GM10248 (cell line): Measurements from ENCODE around the gene NMRAL1.

Source experiments
- CTCF ChIA-PET: fragments of 300-600 bp; sonication (Branson Sonifier 250); formaldehyde crosslinking; extraction: SDS; loops from one replicate; lab custom pipeline; 2021; ENCODE audit warnings: antibody characterized with exemption; lab: Yijun Ruan, JAX
- POLR2A ChIA-PET: fragments of 350-650 bp; sonication (Branson Sonifier 250); formaldehyde crosslinking; extraction: SDS; loops from one replicate; lab custom pipeline; 2020; ENCODE audit warnings: antibody characterized with exemption; lab: Yijun Ruan, JAX
- DNase-seq: peaks from one replicate; pipeline ENCODE4 v3.0.0; 2012; ENCODE audit errors: extremely low spot score
- CTCF ChIP-seq: IDR thresholded peaks from 2 replicates; pipeline ENCODE4 v1.5.1; 2012; ENCODE audit warnings: mild to moderate bottlenecking, low read depth; ENCODE audit errors: extremely low read depth, missing control alignments, control extremely low read depth

The NMRAL1 gene

GRCh38 chr16:4488499-4488967, 14.1 kb upstream of the NMRAL1 start:
- ChIA-PET POLR2A (no interaction called here), CTCF (interaction anchor here (0.9 to 2.0 kb wide), 3 partner anchors 10 to 17 kb away, joined by 3 to 6 read pairs (median 3); partner anchors contain the start of gene HMOX2)
- TF ChIP-seq CTCF = no peak

DNA sequence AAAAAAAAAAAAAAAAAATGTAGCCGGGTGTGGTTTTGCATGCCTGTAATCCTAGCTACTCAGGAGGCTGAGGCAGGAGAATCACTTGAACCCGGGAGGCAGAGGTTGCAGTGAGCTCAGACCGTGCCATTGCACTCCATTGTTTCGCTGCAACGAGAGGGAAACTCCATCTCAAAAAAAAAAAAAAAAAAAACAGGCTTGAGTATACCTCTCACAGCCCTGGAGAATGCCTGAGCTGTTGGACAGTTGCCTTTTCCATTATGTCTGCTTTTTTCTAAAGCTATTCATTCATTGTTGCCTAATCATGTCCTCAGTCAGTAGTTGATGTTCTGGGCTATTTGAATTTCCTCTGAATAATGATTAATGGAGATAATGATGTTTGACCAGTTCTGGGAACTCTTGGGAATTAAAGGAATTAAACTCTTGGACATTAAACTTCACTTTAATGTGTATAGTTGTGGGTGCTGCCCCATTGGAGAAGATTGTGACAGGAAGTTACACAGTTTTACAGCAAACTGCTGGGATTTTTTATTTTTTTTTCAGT, 13.6 kb upstream of the NMRAL1 start:
- ChIA-PET CTCF (interaction anchor here (2.0 to 2.7 kb wide), 2 partner anchors 12 to 19 kb away, joined by 6 to 19 read pairs; partner anchors contain the start of gene HMOX2), POLR2A (interaction anchor here (0.6 to 0.7 kb wide), 2 partner anchors 13 to 898 kb away, joined by 4 to 6 read pairs; partner anchors contain the start of gene NMRAL1)
- no peak for TF ChIP-seq CTCF
- DNase-seq = no peak

More at GRCh38 chr16:4488499-4488967, 14.1 kb upstream of the NMRAL1 start:
- DNase-seq = no peak

DNA sequence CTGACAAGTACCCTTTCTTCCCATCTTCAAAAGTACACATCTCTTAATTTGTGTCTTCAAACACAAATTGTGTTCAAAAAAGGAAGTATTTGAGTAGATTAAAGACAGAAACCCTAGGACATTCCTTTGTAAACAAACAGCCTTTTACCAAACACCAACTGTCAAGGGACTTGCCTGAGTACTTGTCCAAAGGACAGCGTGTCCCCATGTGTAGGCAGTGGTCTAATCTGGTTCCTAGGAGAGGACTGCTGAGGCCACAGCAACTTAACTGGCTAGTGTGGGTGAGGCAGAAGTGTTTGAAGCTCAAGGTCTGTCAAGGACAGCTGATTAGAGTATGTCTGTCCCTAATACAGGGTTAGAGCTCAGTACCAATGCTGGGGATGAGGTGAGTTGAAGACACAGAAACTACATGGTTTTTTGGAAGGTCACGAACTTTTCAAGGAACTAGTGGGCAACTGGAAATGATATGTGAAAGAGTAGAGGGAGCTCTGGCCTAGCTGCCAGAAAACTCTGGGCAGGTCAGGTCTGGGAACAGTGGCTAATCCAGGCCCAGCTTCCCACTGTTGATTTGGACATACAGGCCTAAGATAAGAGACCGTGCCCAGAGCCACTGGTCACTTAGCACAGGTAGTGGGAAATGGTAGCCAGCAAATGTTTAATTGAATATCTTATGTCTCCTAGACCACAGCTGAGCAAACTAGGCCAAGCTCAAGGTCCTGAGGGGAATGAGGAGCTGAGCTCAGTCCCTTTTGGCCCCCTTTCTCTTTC, 11.9 kb upstream of the NMRAL1 start:
- ChIA-PET CTCF (interaction anchor here (0.7 to 2.7 kb wide), 5 partner anchors 10 to 233 kb away, joined by 3 to 19 read pairs (median 4); partner anchors contain the start of gene HMOX2), POLR2A (no interaction called here)
- no peak for DNase-seq
- TF ChIP-seq CTCF = no peak

GRCh38 chr16:4481963-4482362, 7.5 kb upstream of the NMRAL1 start:
- DNase-seq = no peak
- TF ChIP-seq CTCF = no peak
- ChIA-PET POLR2A (no interaction called here), CTCF (interaction anchor here (1.4 kb wide), 1 partner anchor 15 kb away, joined by 3 read pairs; no protein-coding TSS in a partner anchor)

- no peak for DNase-seq
- ChIA-PET CTCF (interaction anchor here (1.4 kb wide), 1 partner anchor 15 kb away, joined by 3 read pairs; no protein-coding TSS in a partner anchor), POLR2A (no interaction called here)
- no peak for TF ChIP-seq CTCF
Observed at GRCh38 chr16:4481526-4481925, 7.1 kb upstream of the NMRAL1 start.

DNA sequence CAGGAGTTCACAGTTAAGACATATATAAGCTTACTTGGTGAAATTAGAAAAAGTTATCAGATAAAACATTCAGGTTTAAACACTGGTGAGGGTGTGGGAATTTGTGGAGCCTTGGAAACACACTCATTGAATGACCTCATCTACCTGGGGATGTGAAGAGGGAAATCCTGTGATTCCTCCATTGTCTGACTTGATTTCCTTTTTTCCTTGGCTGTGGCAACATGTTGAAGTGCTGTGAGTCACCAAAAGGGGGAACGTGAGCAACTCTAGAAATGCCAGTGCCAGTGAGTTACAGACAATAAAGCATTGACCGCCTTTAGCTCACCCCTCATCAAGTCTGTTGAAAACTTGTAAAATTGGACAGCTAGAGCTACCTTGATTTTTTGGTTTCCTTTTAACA, 3.5 kb upstream of the NMRAL1 start:
- DNase-seq = no peak
- CTCF ChIA-PET = interaction anchor here (1.2 to 2.5 kb wide), 7 partner anchors 9 to 224 kb away, joined by 3 to 6 read pairs (median 5); no protein-coding TSS in a partner anchor
- POLR2A ChIA-PET = no interaction called here
- TF ChIP-seq CTCF = no peak
